Fibroblast of lung (primary cell): ENCODE data around the gene METTL22. TPM values are rescaled to one million over a fixed set of nuclear protein-coding genes. Genes with fewer than 3 reads are reported as not detected.

ENCODE experiments used
- DNase-seq, 2 donors: peaks; one replicate each; pipeline versions ENCODE4 v3.0.0 to v3.0.0-alpha.2; 2010; ENCODE audit warnings: low read depth in 2 of 2
- H2AFZ ChIP-seq: 2 replicates; pipeline ENCODE4 v1.5.1; 2012; ENCODE audit warnings: low read length, control low read depth, inconsistent platforms
- H3K27ac ChIP-seq: 2 replicates; pipeline ENCODE4 v1.5.1; 2011; ENCODE audit warnings: low read length, control low read depth; ENCODE audit not compliant: insufficient read depth
- H3K27me3 ChIP-seq: 2 replicates; pipeline ENCODE4 v1.5.1; 2011; ENCODE audit warnings: mild to moderate bottlenecking, low read length; ENCODE audit not compliant: control insufficient read depth, insufficient read depth
- H3K36me3 ChIP-seq: 2 replicates; pipeline ENCODE4 v1.5.1; 2011; ENCODE audit warnings: low read length; ENCODE audit not compliant: control insufficient read depth, insufficient read depth
- H3K4me1 ChIP-seq: 2 replicates; pipeline ENCODE4 v1.5.1; 2011; ENCODE audit warnings: low read length; ENCODE audit not compliant: control insufficient read depth, insufficient read depth; ENCODE audit errors: extremely low read depth
- H3K4me2 ChIP-seq: 2 replicates; pipeline ENCODE4 v1.5.1; 2011; ENCODE audit warnings: low read length, control low read depth; ENCODE audit not compliant: insufficient read depth; ENCODE audit errors: extremely low read depth
- H3K4me3 ChIP-seq, 4 experiments: fragments of 200-600 bp in 1 of 4; sonication (generic) in 1 of 4; replicated peaks in 1 of 4; 2 replicates each; pipeline ENCODE4 v1.5.1; 2011 to 2016; ENCODE audit warnings: low read length in 4 of 4, low read depth in 3 of 4, mild to moderate bottlenecking in 3 of 4, control low read depth in 2 of 4, inconsistent platforms in 1 of 4, mixed read lengths in 1 of 4; ENCODE audit not compliant: insufficient read depth in 1 of 4; ENCODE audit errors: control extremely low read depth in 1 of 4
- H3K79me2 ChIP-seq: 2 replicates; pipeline ENCODE4 v1.5.1; 2012; ENCODE audit warnings: mild to moderate bottlenecking, low read length, inconsistent platforms; ENCODE audit not compliant: control insufficient read depth, insufficient read depth
- H3K9ac ChIP-seq: 2 replicates; pipeline ENCODE4 v1.5.1; 2011; ENCODE audit warnings: mild to moderate bottlenecking, low read length, control low read depth; ENCODE audit not compliant: insufficient read depth
- H3K9me3 ChIP-seq: 2 replicates; pipeline ENCODE4 v1.5.1; 2012; ENCODE audit warnings: low read depth, low read length; ENCODE audit not compliant: control insufficient read depth, insufficient read depth
- H4K20me1 ChIP-seq: 2 replicates; pipeline ENCODE4 v1.5.1; 2011; ENCODE audit warnings: low read length; ENCODE audit not compliant: control insufficient read depth, insufficient read depth; ENCODE audit errors: extremely low read depth
- CTCF ChIP-seq, 2 donors: IDR thresholded peaks in 1 of 2; conservative IDR thresholded peaks in 1 of 2; 1 replicate in 1 of 2; 2 replicates in 1 of 2; pipeline ENCODE4 v1.5.1; 2011 to 2012; ENCODE audit warnings: low read length in 2 of 2, control low read depth in 1 of 2, inconsistent platforms in 1 of 2, low read depth in 1 of 2, mild to moderate bottlenecking in 1 of 2
- EZH2 ChIP-seq: IDR thresholded peaks from 2 replicates; pipeline ENCODE4 v1.5.1; 2012; ENCODE audit warnings: low read length, control low read depth, mild to moderate bottlenecking; ENCODE audit errors: missing control alignments
- polyA plus RNA-seq, 2 donors: library from polyadenylated mRNA; depleted of rRNA in 1 of 2; stranded (reverse) in 1 of 2; unstranded in 1 of 2; fragments of >200 nt; gene quantifications; 2 replicates each; pipeline ENCODE4 v1.2.1, GENCODE V29; 2011 to 2012; ENCODE audit warnings: missing spikeins in 1 of 2
- total RNA-seq: library from RNA; depleted of rRNA; stranded (reverse); fragments of >200 nt; gene quantifications from 2 replicates; pipeline ENCODE4 v1.2.1, GENCODE V29; 2014

Gene METTL22
- total and polyA plus RNA-seq, 2 donors (not counting 1 experiment from before 2014, with no cell fraction given) = 27.4 to 30.8 TPM

GRCh38 chr16:8663192-8664089, 41.9 kb downstream of the METTL22 start:
- Histone ChIP-seq H3K9me3 (no peaks in the 10 kb centered on the region), H3K79me2 (no peaks in the 10 kb centered on the region), H3K4me1 (no peaks in the 10 kb centered on the region), H3K4me3 (no peak overlapping the region), H3K36me3 (no peaks in the 10 kb centered on the region), H3K4me2 (no peak overlapping the region), H2AFZ (no peak overlapping the region), H3K9ac (no peak overlapping the region), H3K27me3 (no peaks in the 10 kb centered on the region), H3K27ac (no peak overlapping the region), H4K20me1 (no peaks in the 10 kb centered on the region)
- no peak for TF ChIP-seq EZH2
- TF ChIP-seq CTCF (conservative IDR thresholded peaks at IDR 0.05 in 1 of 2, IDR thresholded peaks at IDR 0.05 in 1 of 2; ENCODE audit: low read depth in 1 of 2, low read length in 2 of 2) = no peak
- DNase-seq = no peak

GRCh38 chr16:8665529-8665928, 44.0 kb downstream of the METTL22 start:
- H3K79me2 ChIP-seq = no peaks in the 10 kb centered on the region
- H3K9ac ChIP-seq = no peak overlapping the region
- no peaks in the 10 kb centered on the region for H3K4me1 ChIP-seq
- TF ChIP-seq EZH2 = no peak
- no peak for TF ChIP-seq CTCF (conservative IDR thresholded peaks at IDR 0.05 in 1 of 2, IDR thresholded peaks at IDR 0.05 in 1 of 2; ENCODE audit: low read depth in 1 of 2, low read length in 2 of 2)
- H2AFZ ChIP-seq = no peak overlapping the region
- no peaks in the 10 kb centered on the region for H3K36me3 ChIP-seq
- DNase-seq = no peak
- H3K4me2 ChIP-seq = no peak overlapping the region
- no peak overlapping the region for H3K4me3 ChIP-seq
- no peaks in the 10 kb centered on the region for H3K9me3 ChIP-seq
- no peak overlapping the region for H3K27ac ChIP-seq
- no peaks in the 10 kb centered on the region for H4K20me1 ChIP-seq
- H3K27me3 ChIP-seq = no peaks in the 10 kb centered on the region

- Histone ChIP-seq H3K79me2 (no peaks in the 10 kb centered on the region), H3K9ac (no peak overlapping the region), H3K27ac (no peak overlapping the region), H3K36me3 (no peaks in the 10 kb centered on the region), H3K4me2 (no peak overlapping the region), H3K4me1 (no peaks in the 10 kb centered on the region), H4K20me1 (no peaks in the 10 kb centered on the region), H3K4me3 (no peak overlapping the region), H3K27me3 (no peaks in the 10 kb centered on the region), H2AFZ (no peak overlapping the region), H3K9me3 (no peaks in the 10 kb centered on the region)
- TF ChIP-seq EZH2 = no peak
- TF ChIP-seq CTCF (conservative IDR thresholded peaks at IDR 0.05 in 1 of 2, IDR thresholded peaks at IDR 0.05 in 1 of 2; ENCODE audit: low read depth in 1 of 2, low read length in 2 of 2) = no peak
- no peak for DNase-seq
These were observed 46.0 kb downstream of the METTL22 start for GRCh38 chr16:8667492-8667891.
